ENCODE results near the gene RNF2. TPM values are rescaled to one million over a fixed set of nuclear protein-coding genes. Genes with fewer than 3 reads are reported as not detected.

RNF2 gene
- total RNA-seq, 1 experiment from 2014 or later, result 32.8 TPM

DNA sequence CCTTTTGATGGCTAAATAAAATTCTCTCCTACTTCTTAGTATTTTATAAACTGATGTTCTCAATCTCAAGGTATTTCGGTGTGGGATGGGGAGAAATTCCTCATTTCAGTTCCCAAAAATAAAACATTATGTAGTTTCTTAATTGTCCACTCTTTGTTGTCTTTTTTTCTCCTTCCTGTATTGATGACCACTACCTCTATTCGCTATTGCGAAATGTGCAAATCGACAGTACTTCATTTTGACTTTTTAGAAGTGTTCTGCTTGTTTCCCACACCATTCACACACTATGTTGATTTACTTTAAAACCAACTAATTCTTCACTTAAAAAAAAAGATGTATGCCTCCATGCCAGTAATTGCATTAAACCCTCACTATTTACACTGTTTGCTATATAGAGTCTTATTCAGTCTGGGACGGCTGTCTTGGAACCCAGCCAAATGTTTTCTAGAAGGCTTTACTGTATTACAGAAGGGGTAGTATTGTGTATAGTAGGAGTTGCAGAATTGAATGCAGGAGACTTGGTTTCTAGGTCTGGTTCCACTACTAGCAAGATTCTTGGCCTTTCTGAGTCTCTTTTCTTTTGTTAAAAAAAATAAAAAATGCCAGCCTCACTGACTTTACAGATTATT lies 5.6 kb downstream of the RNF2 start:
- in situ Hi-C loops (cut with HindIII; ENCODE audit: low pct_unique_long_range_greater_than_20kb, low sequenced_read_pairs) (no loop called here), intact Hi-C loops (cut with micrococcal nuclease; ENCODE audit: unreplicated experiment) (loop anchor here (2.0 kb wide), 1 partner anchor 120 kb away; no protein-coding TSS in a partner anchor)
- TF ChIP-seq, protein P1, sequence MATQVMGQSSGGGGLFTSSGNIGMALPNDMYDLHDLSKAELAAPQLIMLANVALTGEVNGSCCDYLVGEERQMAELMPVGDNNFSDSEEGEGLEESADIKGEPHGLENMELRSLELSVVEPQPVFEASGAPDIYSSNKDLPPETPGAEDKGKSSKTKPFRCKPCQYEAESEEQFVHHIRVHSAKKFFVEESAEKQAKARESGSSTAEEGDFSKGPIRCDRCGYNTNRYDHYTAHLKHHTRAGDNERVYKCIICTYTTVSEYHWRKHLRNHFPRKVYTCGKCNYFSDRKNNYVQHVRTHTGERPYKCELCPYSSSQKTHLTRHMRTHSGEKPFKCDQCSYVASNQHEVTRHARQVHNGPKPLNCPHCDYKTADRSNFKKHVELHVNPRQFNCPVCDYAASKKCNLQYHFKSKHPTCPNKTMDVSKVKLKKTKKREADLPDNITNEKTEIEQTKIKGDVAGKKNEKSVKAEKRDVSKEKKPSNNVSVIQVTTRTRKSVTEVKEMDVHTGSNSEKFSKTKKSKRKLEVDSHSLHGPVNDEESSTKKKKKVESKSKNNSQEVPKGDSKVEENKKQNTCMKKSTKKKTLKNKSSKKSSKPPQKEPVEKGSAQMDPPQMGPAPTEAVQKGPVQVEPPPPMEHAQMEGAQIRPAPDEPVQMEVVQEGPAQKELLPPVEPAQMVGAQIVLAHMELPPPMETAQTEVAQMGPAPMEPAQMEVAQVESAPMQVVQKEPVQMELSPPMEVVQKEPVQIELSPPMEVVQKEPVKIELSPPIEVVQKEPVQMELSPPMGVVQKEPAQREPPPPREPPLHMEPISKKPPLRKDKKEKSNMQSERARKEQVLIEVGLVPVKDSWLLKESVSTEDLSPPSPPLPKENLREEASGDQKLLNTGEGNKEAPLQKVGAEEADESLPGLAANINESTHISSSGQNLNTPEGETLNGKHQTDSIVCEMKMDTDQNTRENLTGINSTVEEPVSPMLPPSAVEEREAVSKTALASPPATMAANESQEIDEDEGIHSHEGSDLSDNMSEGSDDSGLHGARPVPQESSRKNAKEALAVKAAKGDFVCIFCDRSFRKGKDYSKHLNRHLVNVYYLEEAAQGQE (IDR thresholded peaks at IDR 0.05; ENCODE audit: insufficient read depth in 1 of 2, low read depth in 2 of 2, low read length in 1 of 2), result no peak
- TF ChIP-seq, protein P2, sequence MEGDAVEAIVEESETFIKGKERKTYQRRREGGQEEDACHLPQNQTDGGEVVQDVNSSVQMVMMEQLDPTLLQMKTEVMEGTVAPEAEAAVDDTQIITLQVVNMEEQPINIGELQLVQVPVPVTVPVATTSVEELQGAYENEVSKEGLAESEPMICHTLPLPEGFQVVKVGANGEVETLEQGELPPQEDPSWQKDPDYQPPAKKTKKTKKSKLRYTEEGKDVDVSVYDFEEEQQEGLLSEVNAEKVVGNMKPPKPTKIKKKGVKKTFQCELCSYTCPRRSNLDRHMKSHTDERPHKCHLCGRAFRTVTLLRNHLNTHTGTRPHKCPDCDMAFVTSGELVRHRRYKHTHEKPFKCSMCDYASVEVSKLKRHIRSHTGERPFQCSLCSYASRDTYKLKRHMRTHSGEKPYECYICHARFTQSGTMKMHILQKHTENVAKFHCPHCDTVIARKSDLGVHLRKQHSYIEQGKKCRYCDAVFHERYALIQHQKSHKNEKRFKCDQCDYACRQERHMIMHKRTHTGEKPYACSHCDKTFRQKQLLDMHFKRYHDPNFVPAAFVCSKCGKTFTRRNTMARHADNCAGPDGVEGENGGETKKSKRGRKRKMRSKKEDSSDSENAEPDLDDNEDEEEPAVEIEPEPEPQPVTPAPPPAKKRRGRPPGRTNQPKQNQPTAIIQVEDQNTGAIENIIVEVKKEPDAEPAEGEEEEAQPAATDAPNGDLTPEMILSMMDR (IDR thresholded peaks at IDR 0.05), result no peak
- TF ChIP-seq POLR2AphosphoS5 (IDR thresholded peaks at IDR 0.05; ENCODE audit: low read depth, low read length) (no peak), TCF7L2 (IDR thresholded peaks at IDR 0.05; ENCODE audit: low read depth, low read length) (no peak), SIN3A (IDR thresholded peaks at IDR 0.05; ENCODE audit: borderline replicate concordance, insufficient read depth, low read depth, low read length) (no peak)
- H3K4me3 ChIP-seq (ENCODE audit: low read depth in 2 of 2, low read length in 2 of 2), result no peak overlapping the region
- CTCF ChIA-PET, result no interaction called here
- POLR2A ChIA-PET, result no interaction called here
- H3K4me1 ChIP-seq (ENCODE audit: control insufficient read depth, insufficient read depth, low read length), result peaks cover 14% of the 10 kb centered on the region; the same call in 1 of the 2 replicates
- no peak overlapping the region for H3K27ac ChIP-seq (ENCODE audit: low read length)
- no peaks in the 10 kb centered on the region for H3K9me3 ChIP-seq (ENCODE audit: control insufficient read depth, insufficient read depth, low read depth, low read length)
- BruUV-seq (replicated peaks), result no TSS peak
- H3K36me3 ChIP-seq (ENCODE audit: control insufficient read depth, insufficient read depth, low read length), result no peaks in the 10 kb centered on the region; the same call in 1 of the 2 replicates
- no peak for DNase-seq (ENCODE audit: low read depth, low spot score)
- no peak for ATAC-seq
- H3K27me3 ChIP-seq (ENCODE audit: control insufficient read depth, insufficient read depth, low read length), result no peaks in the 10 kb centered on the region

DNA sequence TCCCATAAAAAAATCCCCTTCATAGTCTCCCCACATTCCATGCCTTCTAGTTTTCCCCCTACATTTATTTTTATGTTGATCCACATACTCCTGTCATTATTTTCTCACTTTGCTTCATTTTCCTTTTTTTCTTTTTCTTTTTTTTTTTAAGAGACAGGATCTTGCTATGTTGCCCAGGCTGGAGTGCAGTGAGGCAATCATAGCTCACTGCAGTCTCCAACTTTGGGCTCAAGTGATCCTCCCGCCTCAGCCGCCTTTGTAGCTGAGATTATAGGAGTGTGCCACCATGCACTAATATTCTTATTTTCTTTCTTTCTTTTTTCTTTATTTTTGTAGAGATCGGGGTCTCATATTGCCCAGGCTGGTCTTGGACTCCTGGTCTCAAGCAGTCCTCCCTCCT lies 7.8 kb downstream of the RNF2 start:
- Histone ChIP-seq H3K36me3 (ENCODE audit: control insufficient read depth, insufficient read depth, low read length) (no peaks in the 10 kb centered on the region), H3K4me3 (ENCODE audit: low read depth in 2 of 2, low read length in 2 of 2) (no peak overlapping the region), H3K9me3 (ENCODE audit: control insufficient read depth, insufficient read depth, low read depth, low read length) (no peaks in the 10 kb centered on the region), H3K27me3 (ENCODE audit: control insufficient read depth, insufficient read depth, low read length) (no peaks in the 10 kb centered on the region), H3K4me1 (ENCODE audit: control insufficient read depth, insufficient read depth, low read length) (peaks cover under 1% of the 10 kb centered on the region; the same call in 1 of the 2 replicates), H3K27ac (ENCODE audit: low read length) (no peak overlapping the region)
- no peak for ATAC-seq
- POLR2A ChIA-PET, result interaction anchor here (0.6 kb wide), 1 partner anchor 263 kb away, joined by 3 read pairs; no protein-coding TSS in a partner anchor
- TF ChIP-seq, protein P2 (IDR thresholded peaks at IDR 0.05), result no peak
- no TSS peak for BruUV-seq (replicated peaks)
- in situ Hi-C loops (cut with HindIII; ENCODE audit: low pct_unique_long_range_greater_than_20kb, low sequenced_read_pairs) (no loop called here), intact Hi-C loops (cut with micrococcal nuclease; ENCODE audit: unreplicated experiment) (no loop called here)
- DNase-seq (ENCODE audit: low read depth, low spot score), result no peak
- CTCF ChIA-PET, result no interaction called here
